ENCODE data around the gene IFI27L2. TPM values are rescaled to one million over a fixed set of nuclear protein-coding genes. Genes with fewer than 3 reads are reported as not detected.
A peak's percentile ranks its signal among the peaks of the same experiment; 100 is the strongest.

IFI27L2 gene
- total and polyA plus RNA-seq, 8 donors: 4.9 to 133 (median 43.3) TPM

GRCh38 chr14:94103554-94104150, 25.8 kb downstream of the IFI27L2 start:
- DNase-seq: peak in 1 of 2 donors; percentile 50
- TF ChIP-seq EP300 (IDR thresholded peaks at IDR 0.05) (no peak), POLR2AphosphoS5 (IDR thresholded peaks at IDR 0.05) (no peak), CTCF (IDR thresholded peaks at IDR 0.05) (no peak), POLR2A (IDR thresholded peaks at IDR 0.05) (no peak)
- WGBS, 5 donors: 58 to 80% (median 69%) methylated on average over 7 of the region's 7 CpGs
- intact Hi-C loops (cut with DNase I; ENCODE audit: low total_unique reads): no loop called here
- Histone ChIP-seq H3K27me3 (no peaks in the 10 kb centered on the region), H3K4me3 (no peak overlapping the region), H3K9me3 (no peaks in the 10 kb centered on the region), H3K27ac (peak overlapping the region in 3 of 5 donors; percentile 65 to 70 (median 70)), H3K36me3 (peaks cover 0 to under 1% (median 0%) of the 10 kb centered on the region in 4 donors), H3K4me1 (peaks cover 0 to 10% (median 3%) of the 10 kb centered on the region in 4 donors)

- Histone ChIP-seq H3K27me3 (no peaks in the 10 kb centered on the region), H3K4me1 (peaks cover 0 to 10% (median 3%) of the 10 kb centered on the region in 4 donors), H3K27ac (peak overlapping the region in 3 of 5 donors; percentile 65 to 70 (median 70)), H3K36me3 (peaks cover 0 to 8% (median 2%) of the 10 kb centered on the region in 4 donors), H3K4me3 (no peak overlapping the region), H3K9me3 (no peaks in the 10 kb centered on the region)
- 43 to 68% (median 57%) methylated on average over 8 of the region's 8 CpGs for WGBS, 5 donors
- DNase-seq: peak; percentile 47 to 69
- TF ChIP-seq CTCF (IDR thresholded peaks at IDR 0.05): no peak
- TF ChIP-seq POLR2A (IDR thresholded peaks at IDR 0.05): no peak
- no peak for TF ChIP-seq EP300 (IDR thresholded peaks at IDR 0.05)
- no peak for TF ChIP-seq POLR2AphosphoS5 (IDR thresholded peaks at IDR 0.05)
- intact Hi-C loops (cut with DNase I; ENCODE audit: low total_unique reads): no loop called here
These were observed 26.5 kb downstream of the IFI27L2 start for GRCh38 chr14:94102768-94103482.

- H3K9me3 ChIP-seq: no peaks in the 10 kb centered on the region
- TF ChIP-seq POLR2A (IDR thresholded peaks at IDR 0.05): no peak
- no peak for TF ChIP-seq CTCF (IDR thresholded peaks at IDR 0.05)
- TF ChIP-seq POLR2AphosphoS5 (IDR thresholded peaks at IDR 0.05): no peak
- no peak for TF ChIP-seq EP300 (IDR thresholded peaks at IDR 0.05)
- H3K27me3 ChIP-seq: no peaks in the 10 kb centered on the region
- peaks cover 0 to 10% (median 3%) of the 10 kb centered on the region in 4 donors for H3K4me1 ChIP-seq
- intact Hi-C loops (cut with DNase I; ENCODE audit: low total_unique reads): no loop called here
- H3K4me3 ChIP-seq: no peak overlapping the region
- no peak overlapping the region for H3K27ac ChIP-seq
- peaks cover 0 to 16% (median 13%) of the 10 kb centered on the region in 4 donors for H3K36me3 ChIP-seq
- 92 to 98% (median 95%) methylated on average over 7 to 10 of the region's 10 CpGs for WGBS, 5 donors
- no peak for DNase-seq
These were observed 27.7 kb downstream of the IFI27L2 start for GRCh38 chr14:94101748-94102147.

- Histone ChIP-seq H3K27me3 (no peaks in the 10 kb centered on the region), H3K4me3 (no peak overlapping the region), H3K36me3 (peaks cover 0 to 16% (median 14%) of the 10 kb centered on the region in 4 donors), H3K9me3 (no peaks in the 10 kb centered on the region), H3K4me1 (peaks cover 0 to 10% (median 3%) of the 10 kb centered on the region in 4 donors), H3K27ac (no peak overlapping the region)
- intact Hi-C loops (cut with DNase I; ENCODE audit: low total_unique reads): no loop called here
- DNase-seq: no peak
- TF ChIP-seq POLR2AphosphoS5 (IDR thresholded peaks at IDR 0.05): no peak
- TF ChIP-seq POLR2A (IDR thresholded peaks at IDR 0.05): no peak
- no peak for TF ChIP-seq EP300 (IDR thresholded peaks at IDR 0.05)
- TF ChIP-seq CTCF (IDR thresholded peaks at IDR 0.05): no peak
- WGBS, 5 donors: 59 to 84% (median 76%) methylated on average over 4 of the region's 4 CpGs
These were observed 28.6 kb downstream of the IFI27L2 start for GRCh38 chr14:94100847-94101246.

Data from stomach (tissue), 9 donors.